Measurements from ENCODE around the gene GPR161.

Gene GPR161

GRCh38 chr1:168135116-168135920, 1.4 kb downstream of the GPR161 start:
- Histone ChIP-seq H3K79me2 (ENCODE audit: insufficient read depth, low read length) (no peaks in the 10 kb centered on the region), H3K4me2 (ENCODE audit: low read length) (peak overlapping the region; percentile 80), H3K36me3 (ENCODE audit: insufficient read depth, low read length) (no peaks in the 10 kb centered on the region), H3K4me1 (ENCODE audit: insufficient read depth, low read length, severe bottlenecking) (peaks cover 21% of the 10 kb centered on the region), H3K9ac (ENCODE audit: low read length) (peak overlapping the region; percentile 35; the same call in 1 of the 2 replicates), H4K20me1 (ENCODE audit: insufficient read depth, low read length) (no peaks in the 10 kb centered on the region), H3K27ac (ENCODE audit: low read depth, low read length, poor library complexity, severe bottlenecking) (no peak overlapping the region), H3K4me3 (ENCODE audit: low read depth, low read length, poor library complexity, severe bottlenecking) (peak overlapping the region; percentile 61), H3F3A (ENCODE audit: insufficient read depth, low read length) (no peaks in the 10 kb centered on the region), H3K9me2 (ENCODE audit: low read depth, low read length) (no peaks in the 10 kb centered on the region), H3K27me3 (ENCODE audit: insufficient read depth, low read length) (no peaks in the 10 kb centered on the region; the same call in 1 of the 2 replicates), H3K9me3 (ENCODE audit: low read length) (no peaks in the 10 kb centered on the region), H2AFZ (ENCODE audit: low read length) (no peak overlapping the region)
- TF ChIP-seq EZH2 (IDR thresholded peaks at IDR 0.05; ENCODE audit: borderline replicate concordance, low read length) (no peak), CTCF (IDR thresholded peaks at IDR 0.05; ENCODE audit: low read length) (no peak)

- TF ChIP-seq EZH2 (IDR thresholded peaks at IDR 0.05; ENCODE audit: borderline replicate concordance, low read length), result no peak
- no peak for TF ChIP-seq CTCF (IDR thresholded peaks at IDR 0.05; ENCODE audit: low read length)
- Histone ChIP-seq H4K20me1 (ENCODE audit: insufficient read depth, low read length) (no peaks in the 10 kb centered on the region), H3K27ac (ENCODE audit: low read depth, low read length, poor library complexity, severe bottlenecking) (no peak overlapping the region), H3K27me3 (ENCODE audit: insufficient read depth, low read length) (no peaks in the 10 kb centered on the region; the same call in 1 of the 2 replicates), H3K9ac (ENCODE audit: low read length) (no peak overlapping the region), H3K4me3 (ENCODE audit: low read depth, low read length, poor library complexity, severe bottlenecking) (no peak overlapping the region), H3K4me2 (ENCODE audit: low read length) (peak overlapping the region; percentile 7; the same call in 1 of the 2 replicates), H2AFZ (ENCODE audit: low read length) (no peak overlapping the region), H3K36me3 (ENCODE audit: insufficient read depth, low read length) (no peaks in the 10 kb centered on the region), H3K4me1 (ENCODE audit: insufficient read depth, low read length, severe bottlenecking) (peaks cover 21% of the 10 kb centered on the region), H3K9me2 (ENCODE audit: low read depth, low read length) (no peaks in the 10 kb centered on the region), H3K9me3 (ENCODE audit: low read length) (no peaks in the 10 kb centered on the region), H3F3A (ENCODE audit: insufficient read depth, low read length) (no peaks in the 10 kb centered on the region), H3K79me2 (ENCODE audit: insufficient read depth, low read length) (no peaks in the 10 kb centered on the region)
These were observed 2.1 kb downstream of the GPR161 start for GRCh38 chr1:168134642-168135041.

GRCh38 chr1:168134132-168134531, 2.6 kb downstream of the GPR161 start:
- Histone ChIP-seq H3K4me3 (ENCODE audit: low read depth, low read length, poor library complexity, severe bottlenecking) (no peak overlapping the region), H3K4me2 (ENCODE audit: low read length) (no peak overlapping the region), H3K27me3 (ENCODE audit: insufficient read depth, low read length) (no peaks in the 10 kb centered on the region; the same call in 1 of the 2 replicates), H3K9me3 (ENCODE audit: low read length) (no peaks in the 10 kb centered on the region), H3K36me3 (ENCODE audit: insufficient read depth, low read length) (no peaks in the 10 kb centered on the region), H3K79me2 (ENCODE audit: insufficient read depth, low read length) (no peaks in the 10 kb centered on the region), H2AFZ (ENCODE audit: low read length) (no peak overlapping the region), H4K20me1 (ENCODE audit: insufficient read depth, low read length) (no peaks in the 10 kb centered on the region), H3K4me1 (ENCODE audit: insufficient read depth, low read length, severe bottlenecking) (peaks cover 21% of the 10 kb centered on the region), H3K9me2 (ENCODE audit: low read depth, low read length) (no peaks in the 10 kb centered on the region), H3F3A (ENCODE audit: insufficient read depth, low read length) (no peaks in the 10 kb centered on the region), H3K27ac (ENCODE audit: low read depth, low read length, poor library complexity, severe bottlenecking) (no peak overlapping the region), H3K9ac (ENCODE audit: low read length) (no peak overlapping the region)
- TF ChIP-seq CTCF (IDR thresholded peaks at IDR 0.05; ENCODE audit: low read length), result no peak
- TF ChIP-seq EZH2 (IDR thresholded peaks at IDR 0.05; ENCODE audit: borderline replicate concordance, low read length), result no peak
